Ovary (tissue), 9 donors: Measurements from ENCODE around the gene ATP8A1. TPM values are rescaled to one million over a fixed set of nuclear protein-coding genes. Genes with fewer than 3 reads are reported as not detected.
"Not testable (repeated sequence)": the region's sequence is repeated elsewhere in the genome, so short reads cannot be mapped to it uniquely, and the experiment has no call there.

Source experiments
- DNase-seq, 5 donors: peaks; one replicate each; pipeline ENCODE4 v3.0.0-alpha.2; 2019 to 2020
- H3K27ac ChIP-seq, 2 donors: fragments of 200-600 bp; one replicate each; pipeline versions ENCODE4 v1.5.1 to v1.8.0; 2019 to 2022
- H3K27me3 ChIP-seq: fragments of 200-600 bp; one replicate; pipeline ENCODE4 v1.8.0; 2022
- H3K36me3 ChIP-seq: fragments of 200-600 bp; sonication (generic); one replicate; pipeline ENCODE4 v1.5.1; 2019
- H3K4me1 ChIP-seq: one replicate; pipeline ENCODE4 v1.8.1; 2013; ENCODE audit warnings: mild to moderate bottlenecking, moderate library complexity; ENCODE audit not compliant: insufficient read depth
- H3K4me3 ChIP-seq: fragments of 200-600 bp; sonication (generic); one replicate; pipeline ENCODE4 v1.5.1; 2017
- H3K9me3 ChIP-seq, 2 donors: fragments of 200-600 bp in 1 of 2; sonication (generic) in 1 of 2; one replicate each; pipeline versions ENCODE4 v1.5.1 to v1.8.1; 2013 to 2019; ENCODE audit warnings: mild to moderate bottlenecking in 1 of 2, moderate library complexity in 1 of 2
- CTCF ChIP-seq, 3 donors: fragments of 450-650 bp in 2 of 3; fragments of 200-600 bp in 1 of 3; IDR thresholded peaks; one replicate each; pipeline versions ENCODE4 v1.5.1 to v1.8.0; 2016 to 2022; ENCODE audit warnings: antibody characterized with exemption in 3 of 3, mild to moderate bottlenecking in 1 of 3
- EP300 ChIP-seq: sonication (generic); formaldehyde crosslinking; IDR thresholded peaks from one replicate; pipeline ENCODE4 v1.6.1; 2017; ENCODE audit warnings: antibody characterized with exemption
- POLR2A ChIP-seq: fragments of 450-650 bp; IDR thresholded peaks from one replicate; pipeline ENCODE4 v1.6.1; 2017; ENCODE audit warnings: antibody characterized with exemption, mild to moderate bottlenecking, moderate library complexity
- WGBS, 3 donors: extraction: QIAGEN DNeasy Blood & Tissue Kit in 1 of 3; methylation state at CpG; one replicate each; pipeline versions ENCODE4 v1.1.5 to v1.1.7; 2013 to 2017; 5-methylcytosine and 5-hydroxymethylcytosine counted together
- intact Hi-C, 4 donors: fragments of 100-400 bp; cut with DNase I; formaldehyde crosslinking; loops; one replicate each; pipeline versions ENCODE4 v1.11.0 to v1.15.1; 2022 to 2023
- polyA plus RNA-seq, 2 donors: library from polyadenylated mRNA; stranded (reverse); fragments of 200-250 nt in 1 of 2; fragments of 350-450 nt in 1 of 2; fragmentation: Illumina TruSeq in 1 of 2; extraction: RNeasy Lipid Tissue Mini Kit (QIAGEN cat#74804) in 1 of 2; gene quantifications; one replicate each; pipeline ENCODE4 v1.2.3, GENCODE V29; 2013 to 2014
- total RNA-seq, 7 donors: library from RNA; depleted of rRNA in 2 of 7; stranded (reverse); fragments of >200 nt in 2 of 7; fragmentation: NEBNext Ultra II Directional in 3 of 7; extraction: Animal tissue kit (Norgen Biotek cat#: 25700) in 3 of 7; gene quantifications; one replicate each; pipeline versions ENCODE4 v1.1.0 to v1.2.4, GENCODE V29; 2016 to 2023
- donor health status: DM: no; HTN: no; CAD: no; lungs with moderate emphysema.
- donor health status: DM: no; HTN: no; CAD: no.
- donor health status: Bipolar disorder and iron deficiency.
- donor health status: DM: yes; HTN: yes; CAD: no.
- donor health status: DM: no; HTN: no; CAD: no.
- donor health status: DM: yes; HTN: yes; CAD: no.

ATP8A1 gene
- total and polyA plus RNA-seq, 9 donors, result 10.0 to 73.2 (median 21.6) TPM

- no peak overlapping the region for H3K27ac ChIP-seq
- H3K4me3 ChIP-seq, result no peak overlapping the region
- WGBS, 3 donors, result 95 to 97% (median 97%) methylated on average over 1 of the region's 1 CpG
- intact Hi-C loops, result no loop called here
- DNase-seq, result no peak
- no peaks in the 10 kb centered on the region for H3K36me3 ChIP-seq
- H3K9me3 ChIP-seq, result no peaks in the 10 kb centered on the region
- no peaks in the 10 kb centered on the region for H3K27me3 ChIP-seq
- no peaks in the 10 kb centered on the region for H3K4me1 ChIP-seq
- TF ChIP-seq EP300 (no peak), POLR2A (no peak), CTCF (IDR thresholded peaks at IDR 0.05) (no peak)
These were observed 271.4 kb downstream of the ATP8A1 start for GRCh38 chr4:42385516-42385915.

- H3K9me3 ChIP-seq, result no peaks in the 10 kb centered on the region
- WGBS, 3 donors, result 95 to 98% (median 97%) methylated on average over 2 of the region's 2 CpGs
- H3K27ac ChIP-seq, result no peak overlapping the region
- no peak for DNase-seq
- intact Hi-C loops, result no loop called here
- no peaks in the 10 kb centered on the region for H3K4me1 ChIP-seq
- TF ChIP-seq CTCF (IDR thresholded peaks at IDR 0.05) (no peak), EP300 (no peak), POLR2A (no peak)
- no peaks in the 10 kb centered on the region for H3K27me3 ChIP-seq
- no peaks in the 10 kb centered on the region for H3K36me3 ChIP-seq
- no peak overlapping the region for H3K4me3 ChIP-seq
These were observed 275.2 kb downstream of the ATP8A1 start for GRCh38 chr4:42381666-42382065.

GRCh38 chr4:42377497-42377896 is 279.4 kb downstream of the ATP8A1 start:
- intact Hi-C loops, result no loop called here

GRCh38 chr4:42372303-42372702 is 284.6 kb downstream of the ATP8A1 start:
- H3K9me3 ChIP-seq, H3K4me1 ChIP-seq, H3K36me3 ChIP-seq, H3K27ac ChIP-seq, DNase-seq, H3K4me3 ChIP-seq, H3K27me3 ChIP-seq, intact Hi-C loops: not testable (repeated sequence)
- WGBS, 3 donors, result 95 to 96% (median 96%) methylated on average over 6 of the region's 6 CpGs

More at GRCh38 chr4:42377497-42377896, 279.4 kb downstream of the ATP8A1 start:
- Histone ChIP-seq H3K27me3 (no peaks in the 10 kb centered on the region), H3K9me3 (no peaks in the 10 kb centered on the region), H3K4me3 (no peak overlapping the region), H3K4me1 (no peaks in the 10 kb centered on the region), H3K27ac (no peak overlapping the region), H3K36me3 (no peaks in the 10 kb centered on the region)
- WGBS, 3 donors, result 92 to 94% (median 92%) methylated on average over 4 of the region's 4 CpGs
- no peak for TF ChIP-seq POLR2A
- no peak for TF ChIP-seq CTCF (IDR thresholded peaks at IDR 0.05)
- no peak for TF ChIP-seq EP300
- DNase-seq, result no peak

GRCh38 chr4:42371305-42372252 is 285.3 kb downstream of the ATP8A1 start:
- H3K9me3 ChIP-seq, result no peaks in the 10 kb centered on the region
- no peaks in the 10 kb centered on the region for H3K27me3 ChIP-seq
- no peaks in the 10 kb centered on the region for H3K4me1 ChIP-seq
- intact Hi-C loops, result no loop called here
- 36 to 62% (median 43%) methylated on average over 2 of the region's 2 CpGs for WGBS, 3 donors
- no peak for DNase-seq
- no peak overlapping the region for H3K27ac ChIP-seq
- TF ChIP-seq CTCF (IDR thresholded peaks at IDR 0.05) (no peak), POLR2A (no peak), EP300 (no peak)
- H3K4me3 ChIP-seq, result no peak overlapping the region
- no peaks in the 10 kb centered on the region for H3K36me3 ChIP-seq
